GM12878 (cell line): ENCODE results near the gene PTPRB. TPM values are rescaled to one million over a fixed set of nuclear protein-coding genes. Genes with fewer than 3 reads are reported as not detected.

Experiments
- ATAC-seq: fragments of 200-7000 bp; cut with Tn5 transposase; 3 replicates; pipeline ENCODE4 v1.9.1; 2020; ENCODE audit warnings: mild to moderate bottlenecking, moderate library complexity
- BruUV-seq: library from RNA; stranded (reverse); fragments of 400-500 nt; replicated peaks from 2 replicates; lab custom pipeline; 2021; lab: Mats Ljungman, UMichigan
- CTCF ChIA-PET: fragments of 300-600 bp; sonication (Branson Sonifier 250); formaldehyde crosslinking; extraction: SDS; loops from one replicate; lab custom pipeline; 2021; ENCODE audit warnings: inconsistent platforms; lab: Yijun Ruan, JAX
- POLR2A ChIA-PET: fragments of 350-600 bp; formaldehyde crosslinking; extraction: SDS; loops from one replicate; lab custom pipeline; 2021; ENCODE audit warnings: inconsistent platforms; lab: Charles Lee
- RAD21 ChIA-PET: fragments of 300-600 bp; sonication (Branson Sonifier 250); formaldehyde crosslinking; loops from one replicate; lab custom pipeline; 2023; ENCODE audit warnings: antibody characterized with exemption; ENCODE audit not compliant: unreplicated experiment; lab: Charles Lee
- SMC1A ChIA-PET: fragments of 300-600 bp; sonication (Branson Sonifier 250); formaldehyde crosslinking; loops from one replicate; lab custom pipeline; 2023; ENCODE audit not compliant: unreplicated experiment, uncharacterized antibody; lab: Charles Lee
- DNase-seq: peaks from one replicate; pipeline ENCODE4 v3.0.0-alpha.2; 2011; ENCODE audit warnings: low read depth, low spot score
- FAIRE-seq: peaks from 3 replicates; lab custom pipeline; 2011; peaks lifted over from hg19 to GRCh38; lab: Jason Lieb, UNC
- H2AFZ ChIP-seq: 2 replicates; pipeline ENCODE4 v1.6.0; 2011; ENCODE audit warnings: low read depth, low read length, control low read depth; ENCODE audit not compliant: control insufficient read depth
- H3K27ac ChIP-seq: 2 replicates; pipeline ENCODE4 v1.5.1; 2011; ENCODE audit warnings: control low read depth; ENCODE audit not compliant: control insufficient read depth, insufficient read depth
- H3K27me3 ChIP-seq, 2 experiments: replicated peaks in 1 of 2; 2 replicates each; pipeline versions ENCODE4 v1.6.0 to v1.6.1; 2011; ENCODE audit warnings: low read length in 1 of 2; ENCODE audit not compliant: control insufficient read depth in 2 of 2, insufficient read depth in 2 of 2
- H3K36me3 ChIP-seq, 2 experiments: 2 replicates each; pipeline ENCODE4 v1.5.1; 2011; ENCODE audit warnings: low read length in 1 of 2; ENCODE audit not compliant: control insufficient read depth in 2 of 2, insufficient read depth in 2 of 2
- H3K4me1 ChIP-seq: 2 replicates; pipeline ENCODE4 v1.6.1; 2011; ENCODE audit warnings: mild to moderate bottlenecking, low read length, moderate library complexity, mixed read lengths; ENCODE audit not compliant: control insufficient read depth, insufficient read depth
- H3K4me2 ChIP-seq: 2 replicates; pipeline ENCODE4 v1.6.0; 2011; ENCODE audit warnings: control low read depth; ENCODE audit not compliant: control insufficient read depth, insufficient read depth
- H3K4me3 ChIP-seq: fragments of 200-600 bp; sonication (generic); 2 replicates; pipeline ENCODE4 v1.5.1; 2016
- H3K79me2 ChIP-seq: 2 replicates; pipeline ENCODE4 v1.6.0; 2011; ENCODE audit warnings: low read length; ENCODE audit not compliant: control insufficient read depth, insufficient read depth
- H3K9ac ChIP-seq: 2 replicates; pipeline ENCODE4 v1.8.0; 2011; ENCODE audit warnings: low read length, control low read depth, mixed read lengths; ENCODE audit not compliant: control insufficient read depth, insufficient read depth
- H3K9me3 ChIP-seq: replicated peaks from 3 replicates; pipeline ENCODE4 v1.5.1; 2011; ENCODE audit warnings: mild to moderate bottlenecking, low read length; ENCODE audit not compliant: control insufficient read depth, insufficient read depth
- H4K20me1 ChIP-seq: 2 replicates; pipeline ENCODE4 v1.6.0; 2011; ENCODE audit not compliant: control insufficient read depth, insufficient read depth
- ASH2L ChIP-seq: fragments of 300-600, 200-600 bp; sonication (generic); IDR thresholded peaks from 2 replicates; pipeline ENCODE4 v1.6.1; 2017; ENCODE audit warnings: low read depth, mild to moderate bottlenecking, borderline replicate concordance
- CHD2 ChIP-seq: IDR thresholded peaks from 2 replicates; pipeline ENCODE4 v1.6.1; 2011; ENCODE audit warnings: low read depth, low read length, improper control_type of control experiment, borderline replicate concordance
- EP300 ChIP-seq, 2 experiments: fragments of 150-350 bp in 1 of 2; IDR thresholded peaks; 2 replicates each; pipeline ENCODE4 v1.6.1; 2011 to 2012; ENCODE audit warnings: low read depth in 2 of 2, low read length in 2 of 2, borderline replicate concordance in 1 of 2, improper control_type of control experiment in 1 of 2, inconsistent platforms in 1 of 2; ENCODE audit not compliant: control insufficient read depth in 1 of 2
- JUNB ChIP-seq: IDR thresholded peaks from 2 replicates; pipeline ENCODE4 v1.6.1; 2016; ENCODE audit warnings: antibody characterized with exemption, mild to moderate bottlenecking
- MXI1 ChIP-seq: fragments of 150-350 bp; IDR thresholded peaks from 2 replicates; pipeline ENCODE4 v1.6.1; 2011; ENCODE audit warnings: low read depth, mild to moderate bottlenecking, inconsistent platforms, low read length, improper control_type of control experiment
- POLR2AphosphoS2 ChIP-seq: IDR thresholded peaks from 2 replicates; pipeline ENCODE4 v1.6.1; 2011; ENCODE audit warnings: low read depth, mild to moderate bottlenecking, low read length, improper control_type of control experiment, moderate library complexity
- RAD21 ChIP-seq: IDR thresholded peaks from 2 replicates; pipeline ENCODE4 v1.6.1; 2011; ENCODE audit warnings: mild to moderate bottlenecking, low read depth, low read length, moderate library complexity; ENCODE audit not compliant: insufficient read depth
- RB1 ChIP-seq: fragments of 450-650 bp; formaldehyde crosslinking; IDR thresholded peaks from 2 replicates; pipeline ENCODE4 v1.6.1; 2017; ENCODE audit warnings: mild to moderate bottlenecking, borderline replicate concordance
- SIN3A ChIP-seq: IDR thresholded peaks from 2 replicates; pipeline ENCODE4 v1.6.1; 2012; ENCODE audit warnings: low read depth, low read length, improper control_type of control experiment
- SIX5 ChIP-seq: IDR thresholded peaks from 2 replicates; pipeline ENCODE4 v1.6.1; 2011; ENCODE audit warnings: mild to moderate bottlenecking, low read depth, low read length, moderate library complexity; ENCODE audit not compliant: severe bottlenecking
- SRF ChIP-seq, 2 experiments: IDR thresholded peaks; 2 replicates each; pipeline ENCODE4 v1.6.1; 2011; ENCODE audit warnings: low read depth in 2 of 2, low read length in 2 of 2, mild to moderate bottlenecking in 1 of 2, moderate library complexity in 1 of 2
- STAT1 ChIP-seq: fragments of 450-650 bp; conservative IDR thresholded peaks from 2 replicates; pipeline ENCODE4 v1.6.1; 2014; ENCODE audit warnings: antibody characterized with exemption, mild to moderate bottlenecking
- TBL1XR1 ChIP-seq: IDR thresholded peaks from 2 replicates; pipeline ENCODE4 v1.6.1; 2012; ENCODE audit warnings: low read depth, low read length, improper control_type of control experiment
- WGBS: methylation state at CpG from one replicate; pipeline ENCODE4 v1.1.6; 2016; ENCODE audit warnings: low lambda C conversion rate; ENCODE audit not compliant: insufficient replicate concordance, insufficient coverage; ENCODE audit errors: missing lambda C conversion rate; 5-methylcytosine and 5-hydroxymethylcytosine counted together
- in situ Hi-C: fragments of 300-500 bp; cut with MboI; formaldehyde crosslinking; loops from 9 replicates; pipeline ENCODE4 v1.14.3; 2018; ENCODE audit warnings: mixed read lengths
- intact Hi-C: fragments of 100-400 bp; cut with micrococcal nuclease; formaldehyde crosslinking; loops from one replicate; pipeline ENCODE4 v1.14.2; 2022; ENCODE audit not compliant: unreplicated experiment
- polyA plus RNA-seq, 11 experiments: library from polyadenylated mRNA; depleted of rRNA in 4 of 11; unstranded in 6 of 11; stranded (reverse) in 5 of 11; fragments of >200 nt; fragmentation: Nextera tagmentation in 4 of 11; fragmentation: Illumina TruSeq in 1 of 11; extraction: Ambion mirVana in 4 of 11; extraction: Trizol in 1 of 11; gene quantifications; 1 replicate in 1 of 11; 2 replicates in 10 of 11; pipeline versions ENCODE4 v1.2.1 to v1.2.3, GENCODE V29; 2011 to 2016; ENCODE audit warnings: inconsistent platforms in 2 of 11, missing spikeins in 2 of 11, low read depth in 1 of 11
- total RNA-seq, 4 experiments: library from RNA; depleted of rRNA in 3 of 4; stranded (reverse); fragments of >200 nt in 3 of 4; fragmentation: Illumina TruSeq in 1 of 4; extraction: Trizol in 1 of 4; gene quantifications; 2 replicates each; pipeline versions ENCODE4 v1.2.1 to v1.2.3, GENCODE V29; 2013 to 2021
- TF ChIP-seq, protein P1 (sequence below): fragments of 450-650 bp; formaldehyde crosslinking; IDR thresholded peaks from 2 replicates; pipeline ENCODE4 v1.4.0; 2022; ENCODE audit warnings: mild to moderate bottlenecking, moderate library complexity
- TF ChIP-seq, protein P2 (sequence below): fragments of 450-650 bp; formaldehyde crosslinking; IDR thresholded peaks from 2 replicates; pipeline ENCODE4 v1.5.0; 2022; ENCODE audit warnings: mild to moderate bottlenecking, missing genetic modification characterization
- TF ChIP-seq, protein P3 (sequence below): fragments of 450-650 bp; IDR thresholded peaks from 2 replicates; pipeline ENCODE4 v1.6.1; 2018; ENCODE audit warnings: mild to moderate bottlenecking, low read depth, moderate library complexity; ENCODE audit not compliant: partially characterized antibody

Gene PTPRB
- total and polyA plus RNA-seq, 10 of the 15 experiments (the other 5 are each of a cell fraction or from before 2014, with no cell fraction given): 0.03 to 0.35 (median 0.05) TPM

DNA sequence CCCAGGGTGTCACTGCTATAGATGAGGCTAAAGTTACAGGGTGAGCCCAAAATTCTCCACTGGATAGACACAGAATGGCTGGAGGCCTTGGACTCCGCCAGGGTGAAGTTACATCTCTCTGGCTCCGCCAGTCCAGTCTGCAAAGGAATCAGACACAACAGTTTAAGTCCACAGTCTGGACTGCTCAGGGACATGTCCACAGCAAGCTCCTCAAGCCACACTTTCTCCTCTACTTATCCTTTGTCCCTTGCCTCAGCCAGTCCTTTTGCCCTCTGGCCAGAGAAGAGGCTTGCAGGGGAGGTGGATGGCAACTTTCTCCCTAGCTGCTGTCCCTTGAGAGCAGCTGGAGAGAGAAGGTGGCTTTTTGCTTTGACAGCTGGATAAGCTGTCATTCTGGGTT lies 28.0 kb downstream of the PTPRB start:
- ChIA-PET POLR2A (no interaction called here), CTCF (no interaction called here), SMC1A (no interaction called here), RAD21 (no interaction called here)
- intact Hi-C loops: no loop called here
- Histone ChIP-seq H3K4me3 (no peak overlapping the region), H3K4me1 (no peaks in the 10 kb centered on the region), H3K9me3 (no peaks in the 10 kb centered on the region), H3K4me2 (no peak overlapping the region), H3K27ac (no peak overlapping the region), H3K79me2 (no peaks in the 10 kb centered on the region), H4K20me1 (no peaks in the 10 kb centered on the region), H3K9ac (no peak overlapping the region), H2AFZ (no peak overlapping the region), H3K36me3 (no peaks in the 10 kb centered on the region), H3K27me3 (peaks cover 2% of the 10 kb centered on the region in 2 experiments; a peak in 3 of 4 replicates)
- no peak for FAIRE-seq
- WGBS: 61% methylated on average over 2 of the region's 2 CpGs
- BruUV-seq: no TSS peak
- no peak for ATAC-seq
- in situ Hi-C loops: no loop called here
- DNase-seq: no peak
- TF ChIP-seq EP300 (IDR thresholded peaks at IDR 0.05; ENCODE audit: borderline replicate concordance in 1 of 2, control insufficient read depth in 1 of 2, low read depth in 2 of 2, low read length in 2 of 2): no peak
- no peak for TF ChIP-seq JUNB
- no peak for TF ChIP-seq SRF (IDR thresholded peaks at IDR 0.05; ENCODE audit: low read depth in 2 of 2, low read length in 2 of 2)
- no peak for TF ChIP-seq TBL1XR1
- no peak for TF ChIP-seq POLR2AphosphoS2
- TF ChIP-seq, protein P1, sequence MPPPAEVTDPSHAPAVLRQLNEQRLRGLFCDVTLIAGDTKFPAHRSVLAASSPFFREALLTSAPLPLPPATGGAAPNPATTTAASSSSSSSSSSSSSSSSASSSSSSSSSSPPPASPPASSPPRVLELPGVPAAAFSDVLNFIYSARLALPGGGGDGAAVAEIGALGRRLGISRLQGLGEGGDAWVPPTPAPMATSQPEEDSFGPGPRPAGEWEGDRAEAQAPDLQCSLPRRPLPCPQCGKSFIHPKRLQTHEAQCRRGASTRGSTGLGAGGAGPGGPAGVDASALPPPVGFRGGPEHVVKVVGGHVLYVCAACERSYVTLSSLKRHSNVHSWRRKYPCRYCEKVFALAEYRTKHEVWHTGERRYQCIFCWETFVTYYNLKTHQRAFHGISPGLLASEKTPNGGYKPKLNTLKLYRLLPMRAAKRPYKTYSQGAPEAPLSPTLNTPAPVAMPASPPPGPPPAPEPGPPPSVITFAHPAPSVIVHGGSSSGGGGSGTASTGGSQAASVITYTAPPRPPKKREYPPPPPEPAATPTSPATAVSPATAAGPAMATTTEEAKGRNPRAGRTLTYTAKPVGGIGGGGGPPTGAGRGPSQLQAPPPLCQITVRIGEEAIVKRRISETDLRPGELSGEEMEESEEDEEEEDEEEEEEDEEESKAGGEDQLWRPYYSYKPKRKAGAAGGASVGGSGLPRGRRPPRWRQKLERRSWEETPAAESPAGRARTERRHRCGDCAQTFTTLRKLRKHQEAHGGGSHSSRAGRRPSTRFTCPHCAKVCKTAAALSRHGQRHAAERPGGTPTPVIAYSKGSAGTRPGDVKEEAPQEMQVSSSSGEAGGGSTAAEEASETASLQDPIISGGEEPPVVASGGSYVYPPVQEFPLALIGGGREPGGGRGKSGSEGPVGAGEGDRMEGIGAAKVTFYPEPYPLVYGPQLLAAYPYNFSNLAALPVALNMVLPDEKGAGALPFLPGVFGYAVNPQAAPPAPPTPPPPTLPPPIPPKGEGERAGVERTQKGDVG (CRISPR knock-in tag): no peak
- TF ChIP-seq RB1: no peak
- TF ChIP-seq SIN3A: no peak
- no peak for TF ChIP-seq SIX5
- no peak for TF ChIP-seq STAT1
- TF ChIP-seq, protein P2, sequence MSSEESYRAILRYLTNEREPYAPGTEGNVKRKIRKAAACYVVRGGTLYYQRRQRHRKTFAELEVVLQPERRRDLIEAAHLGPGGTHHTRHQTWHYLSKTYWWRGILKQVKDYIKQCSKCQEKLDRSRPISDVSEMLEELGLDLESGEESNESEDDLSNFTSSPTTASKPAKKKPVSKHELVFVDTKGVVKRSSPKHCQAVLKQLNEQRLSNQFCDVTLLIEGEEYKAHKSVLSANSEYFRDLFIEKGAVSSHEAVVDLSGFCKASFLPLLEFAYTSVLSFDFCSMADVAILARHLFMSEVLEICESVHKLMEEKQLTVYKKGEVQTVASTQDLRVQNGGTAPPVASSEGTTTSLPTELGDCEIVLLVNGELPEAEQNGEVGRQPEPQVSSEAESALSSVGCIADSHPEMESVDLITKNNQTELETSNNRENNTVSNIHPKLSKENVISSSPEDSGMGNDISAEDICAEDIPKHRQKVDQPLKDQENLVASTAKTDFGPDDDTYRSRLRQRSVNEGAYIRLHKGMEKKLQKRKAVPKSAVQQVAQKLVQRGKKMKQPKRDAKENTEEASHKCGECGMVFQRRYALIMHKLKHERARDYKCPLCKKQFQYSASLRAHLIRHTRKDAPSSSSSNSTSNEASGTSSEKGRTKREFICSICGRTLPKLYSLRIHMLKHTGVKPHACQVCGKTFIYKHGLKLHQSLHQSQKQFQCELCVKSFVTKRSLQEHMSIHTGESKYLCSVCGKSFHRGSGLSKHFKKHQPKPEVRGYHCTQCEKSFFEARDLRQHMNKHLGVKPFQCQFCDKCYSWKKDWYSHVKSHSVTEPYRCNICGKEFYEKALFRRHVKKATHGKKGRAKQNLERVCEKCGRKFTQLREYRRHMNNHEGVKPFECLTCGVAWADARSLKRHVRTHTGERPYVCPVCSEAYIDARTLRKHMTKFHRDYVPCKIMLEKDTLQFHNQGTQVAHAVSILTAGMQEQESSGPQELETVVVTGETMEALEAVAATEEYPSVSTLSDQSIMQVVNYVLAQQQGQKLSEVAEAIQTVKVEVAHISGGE (CRISPR knock-in tag): no peak
- TF ChIP-seq ASH2L: no peak
- TF ChIP-seq, protein P3, sequence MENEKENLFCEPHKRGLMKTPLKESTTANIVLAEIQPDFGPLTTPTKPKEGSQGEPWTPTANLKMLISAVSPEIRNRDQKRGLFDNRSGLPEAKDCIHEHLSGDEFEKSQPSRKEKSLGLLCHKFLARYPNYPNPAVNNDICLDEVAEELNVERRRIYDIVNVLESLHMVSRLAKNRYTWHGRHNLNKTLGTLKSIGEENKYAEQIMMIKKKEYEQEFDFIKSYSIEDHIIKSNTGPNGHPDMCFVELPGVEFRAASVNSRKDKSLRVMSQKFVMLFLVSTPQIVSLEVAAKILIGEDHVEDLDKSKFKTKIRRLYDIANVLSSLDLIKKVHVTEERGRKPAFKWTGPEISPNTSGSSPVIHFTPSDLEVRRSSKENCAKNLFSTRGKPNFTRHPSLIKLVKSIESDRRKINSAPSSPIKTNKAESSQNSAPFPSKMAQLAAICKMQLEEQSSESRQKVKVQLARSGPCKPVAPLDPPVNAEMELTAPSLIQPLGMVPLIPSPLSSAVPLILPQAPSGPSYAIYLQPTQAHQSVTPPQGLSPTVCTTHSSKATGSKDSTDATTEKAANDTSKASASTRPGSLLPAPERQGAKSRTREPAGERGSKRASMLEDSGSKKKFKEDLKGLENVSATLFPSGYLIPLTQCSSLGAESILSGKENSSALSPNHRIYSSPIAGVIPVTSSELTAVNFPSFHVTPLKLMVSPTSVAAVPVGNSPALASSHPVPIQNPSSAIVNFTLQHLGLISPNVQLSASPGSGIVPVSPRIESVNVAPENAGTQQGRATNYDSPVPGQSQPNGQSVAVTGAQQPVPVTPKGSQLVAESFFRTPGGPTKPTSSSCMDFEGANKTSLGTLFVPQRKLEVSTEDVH: no peak
- TF ChIP-seq CHD2: no peak
- TF ChIP-seq MXI1: no peak
- no peak for TF ChIP-seq RAD21
